ENCODE data around the gene ANAPC2.

Gene ANAPC2

GRCh38 chr9:137191245-137191644 lies 2.9 kb upstream of the ANAPC2 start:
- peaks cover 3 to 39% (median 36%) of the 10 kb centered on the region in 4 experiments for H3K4me1 ChIP-seq (ENCODE audit: control extremely low read depth in 1 of 4, control insufficient read depth in 4 of 4, insufficient read depth in 4 of 4, low read length in 3 of 4)
- no peak overlapping the region for H3K4me3 ChIP-seq (ENCODE audit: control insufficient read depth in 1 of 7, extremely low read depth in 1 of 7, insufficient read depth in 4 of 7, low read depth in 2 of 7, low read length in 6 of 7)
- ChIA-PET POLR2A (no interaction called here), CTCF (interaction anchor here (1.0 to 6.1 kb wide), 2 partner anchors 15 to 45 kb away, joined by 3 to 33 read pairs; no protein-coding TSS in a partner anchor)
- 77% methylated on average over 3 of the region's 3 CpGs for WGBS (ENCODE audit: insufficient coverage)
- H3K36me3 ChIP-seq (ENCODE audit: control insufficient read depth in 4 of 4, insufficient read depth in 4 of 4, low read length in 3 of 4) = peaks cover 5 to 44% (median 19%) of the 10 kb centered on the region in 4 experiments
- no peaks in the 10 kb centered on the region for H3K9me3 ChIP-seq (ENCODE audit: control extremely low read depth in 1 of 5, control insufficient read depth in 4 of 5, insufficient read depth in 2 of 5, low read depth in 1 of 5, low read length in 4 of 5)
- no peak overlapping the region for H3K27ac ChIP-seq (ENCODE audit: insufficient read depth in 1 of 2, low read depth in 1 of 2, low read length in 2 of 2, poor library complexity in 1 of 2, severe bottlenecking in 2 of 2)
- no peaks in the 10 kb centered on the region for H3K27me3 ChIP-seq (replicated peaks in 2 of 5; ENCODE audit: control insufficient read depth in 4 of 5, insufficient read depth in 5 of 5, low read length in 4 of 5)
- DNase-seq = no peak

- 95% methylated on average over 9 of the region's 9 CpGs for WGBS (ENCODE audit: insufficient coverage)
- Histone ChIP-seq H3K27ac (ENCODE audit: insufficient read depth in 1 of 2, low read depth in 1 of 2, low read length in 2 of 2, poor library complexity in 1 of 2, severe bottlenecking in 2 of 2) (peak overlapping the region in 1 of 2 experiments; percentile 90), H3K9me3 (ENCODE audit: control extremely low read depth in 1 of 5, control insufficient read depth in 4 of 5, insufficient read depth in 2 of 5, low read depth in 1 of 5, low read length in 4 of 5) (no peaks in the 10 kb centered on the region), H3K4me1 (ENCODE audit: control extremely low read depth in 1 of 4, control insufficient read depth in 4 of 4, insufficient read depth in 4 of 4, low read length in 3 of 4) (peaks cover 3 to 39% (median 36%) of the 10 kb centered on the region in 4 experiments), H3K27me3 (replicated peaks in 2 of 5; ENCODE audit: control insufficient read depth in 4 of 5, insufficient read depth in 5 of 5, low read length in 4 of 5) (no peaks in the 10 kb centered on the region), H3K4me3 (ENCODE audit: control insufficient read depth in 1 of 7, extremely low read depth in 1 of 7, insufficient read depth in 4 of 7, low read depth in 2 of 7, low read length in 6 of 7) (peak overlapping the region in 2 of 7 experiments; percentile 98 to 99), H3K36me3 (ENCODE audit: control insufficient read depth in 4 of 4, insufficient read depth in 4 of 4, low read length in 3 of 4) (peaks cover 5 to 53% (median 26%) of the 10 kb centered on the region in 4 experiments)
- CTCF ChIA-PET = interaction anchor here (0.8 to 6.1 kb wide), 10 partner anchors 8 to 59 kb away, joined by 3 to 33 read pairs (median 6); partner anchors contain the start of genes LRRC26, RNF208, RNF224 and TMEM210
- POLR2A ChIA-PET = no interaction called here
- DNase-seq = no peak
These were observed 2.0 kb upstream of the ANAPC2 start for GRCh38 chr9:137190315-137190856.

GRCh38 chr9:137189297-137190295 lies 1.2 kb upstream of the ANAPC2 start:
- WGBS (ENCODE audit: insufficient coverage) = 57% methylated on average over 14 of the region's 23 CpGs
- Histone ChIP-seq H3K27ac (ENCODE audit: insufficient read depth in 1 of 2, low read depth in 1 of 2, low read length in 2 of 2, poor library complexity in 1 of 2, severe bottlenecking in 2 of 2) (peak overlapping the region; percentile 68 to 90), H3K4me1 (ENCODE audit: control extremely low read depth in 1 of 4, control insufficient read depth in 4 of 4, insufficient read depth in 4 of 4, low read length in 3 of 4) (peaks cover 3 to 39% (median 36%) of the 10 kb centered on the region in 4 experiments), H3K36me3 (ENCODE audit: control insufficient read depth in 4 of 4, insufficient read depth in 4 of 4, low read length in 3 of 4) (peaks cover 5 to 61% (median 29%) of the 10 kb centered on the region in 4 experiments), H3K9me3 (ENCODE audit: control extremely low read depth in 1 of 5, control insufficient read depth in 4 of 5, insufficient read depth in 2 of 5, low read depth in 1 of 5, low read length in 4 of 5) (no peaks in the 10 kb centered on the region), H3K4me3 (ENCODE audit: control insufficient read depth in 1 of 7, extremely low read depth in 1 of 7, insufficient read depth in 4 of 7, low read depth in 2 of 7, low read length in 6 of 7) (peak overlapping the region; percentile 90 to 99 (median 96)), H3K27me3 (replicated peaks in 2 of 5; ENCODE audit: control insufficient read depth in 4 of 5, insufficient read depth in 5 of 5, low read length in 4 of 5) (no peaks in the 10 kb centered on the region)
- DNase-seq = no peak
- ChIA-PET POLR2A (interaction anchor here (0.7 to 2.0 kb wide), 4 partner anchors 11 to 35 kb away, joined by 3 to 6 read pairs (median 4); partner anchors contain the start of genes CYSRT1 and TPRN), CTCF (interaction anchor here (0.6 to 6.1 kb wide), 18 partner anchors 9 to 60 kb away, joined by 3 to 33 read pairs (median 4); partner anchors contain the start of genes CYSRT1, LRRC26, RNF208 and RNF224)

DNA sequence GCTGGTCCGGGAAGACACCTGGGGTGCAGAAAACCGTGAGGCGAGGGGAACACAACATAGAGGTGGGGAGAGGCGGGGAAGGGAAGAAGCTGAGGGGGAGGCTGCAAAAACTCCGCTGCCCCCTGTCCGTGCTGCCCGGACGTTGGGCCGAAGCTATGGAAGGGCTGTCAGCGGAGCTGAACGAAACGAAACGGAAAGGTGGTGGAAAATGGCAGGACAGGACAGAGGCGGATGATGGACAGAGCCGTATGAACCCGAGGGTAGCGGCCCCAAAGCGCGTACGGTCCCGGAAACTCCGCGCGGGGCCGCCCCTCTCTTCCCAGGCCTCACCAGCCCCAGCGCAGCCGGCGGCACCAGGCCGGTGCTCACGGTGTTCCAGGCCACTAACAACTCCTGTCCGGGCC lies 272 bp downstream of the ANAPC2 start:
- Histone ChIP-seq H3K36me3 (ENCODE audit: control insufficient read depth in 4 of 4, insufficient read depth in 4 of 4, low read length in 3 of 4) (peaks cover 5 to 74% (median 41%) of the 10 kb centered on the region in 4 experiments), H3K4me1 (ENCODE audit: control extremely low read depth in 1 of 4, control insufficient read depth in 4 of 4, insufficient read depth in 4 of 4, low read length in 3 of 4) (peaks cover 3 to 39% (median 36%) of the 10 kb centered on the region in 4 experiments), H3K4me3 (ENCODE audit: control insufficient read depth in 1 of 7, extremely low read depth in 1 of 7, insufficient read depth in 4 of 7, low read depth in 2 of 7, low read length in 6 of 7) (peak overlapping the region; percentile 90 to 99 (median 96)), H3K27ac (ENCODE audit: insufficient read depth in 1 of 2, low read depth in 1 of 2, low read length in 2 of 2, poor library complexity in 1 of 2, severe bottlenecking in 2 of 2) (peak overlapping the region; percentile 70 to 90), H3K27me3 (replicated peaks in 2 of 5; ENCODE audit: control insufficient read depth in 4 of 5, insufficient read depth in 5 of 5, low read length in 4 of 5) (no peaks in the 10 kb centered on the region), H3K9me3 (ENCODE audit: control extremely low read depth in 1 of 5, control insufficient read depth in 4 of 5, insufficient read depth in 2 of 5, low read depth in 1 of 5, low read length in 4 of 5) (no peaks in the 10 kb centered on the region)
- ChIA-PET CTCF (interaction anchor here (1.0 to 6.1 kb wide), 10 partner anchors 8 to 100 kb away, joined by 3 to 33 read pairs (median 4); partner anchors contain the start of genes RNF224 and TPRN), POLR2A (interaction anchor here (1.3 to 2.0 kb wide), 2 partner anchors 18 to 36 kb away, joined by 4 read pairs; partner anchors contain the start of gene CYSRT1)
- DNase-seq = no peak
- 1% methylated on average over 21 of the region's 31 CpGs for WGBS (ENCODE audit: insufficient coverage)

GRCh38 chr9:137187386-137187785 lies 974 bp downstream of the ANAPC2 start:
- Histone ChIP-seq H3K27ac (ENCODE audit: insufficient read depth in 1 of 2, low read depth in 1 of 2, low read length in 2 of 2, poor library complexity in 1 of 2, severe bottlenecking in 2 of 2) (peak overlapping the region; percentile 70 to 90), H3K4me1 (ENCODE audit: control extremely low read depth in 1 of 4, control insufficient read depth in 4 of 4, insufficient read depth in 4 of 4, low read length in 3 of 4) (peaks cover 3 to 39% (median 36%) of the 10 kb centered on the region in 4 experiments), H3K36me3 (ENCODE audit: control insufficient read depth in 4 of 4, insufficient read depth in 4 of 4, low read length in 3 of 4) (peaks cover 5 to 75% (median 48%) of the 10 kb centered on the region in 4 experiments), H3K4me3 (ENCODE audit: control insufficient read depth in 1 of 7, extremely low read depth in 1 of 7, insufficient read depth in 4 of 7, low read depth in 2 of 7, low read length in 6 of 7) (peak overlapping the region; percentile 90 to 99 (median 96)), H3K27me3 (replicated peaks in 2 of 5; ENCODE audit: control insufficient read depth in 4 of 5, insufficient read depth in 5 of 5, low read length in 4 of 5) (no peaks in the 10 kb centered on the region), H3K9me3 (ENCODE audit: control extremely low read depth in 1 of 5, control insufficient read depth in 4 of 5, insufficient read depth in 2 of 5, low read depth in 1 of 5, low read length in 4 of 5) (no peaks in the 10 kb centered on the region)
- WGBS (ENCODE audit: insufficient coverage) = 95% methylated on average over 13 of the region's 15 CpGs
- ChIA-PET POLR2A (interaction anchor here (2.0 kb wide), 1 partner anchor 19 kb away, joined by 4 read pairs; no protein-coding TSS in a partner anchor), CTCF (interaction anchor here (1.5 to 6.1 kb wide), 6 partner anchors 7 to 50 kb away, joined by 3 to 33 read pairs (median 7); partner anchors contain the start of genes RNF224 and TPRN)
- no peak for DNase-seq

GRCh38 chr9:137186385-137186784 lies 2.0 kb downstream of the ANAPC2 start:
- POLR2A ChIA-PET = interaction anchor here (0.6 kb wide), 1 partner anchor 437 kb away, joined by 8 read pairs; no protein-coding TSS in a partner anchor
- Histone ChIP-seq H3K36me3 (ENCODE audit: control insufficient read depth in 4 of 4, insufficient read depth in 4 of 4, low read length in 3 of 4) (peaks cover 5 to 71% (median 48%) of the 10 kb centered on the region in 4 experiments), H3K27ac (ENCODE audit: insufficient read depth in 1 of 2, low read depth in 1 of 2, low read length in 2 of 2, poor library complexity in 1 of 2, severe bottlenecking in 2 of 2) (no peak overlapping the region), H3K4me3 (ENCODE audit: control insufficient read depth in 1 of 7, extremely low read depth in 1 of 7, insufficient read depth in 4 of 7, low read depth in 2 of 7, low read length in 6 of 7) (no peak overlapping the region), H3K27me3 (replicated peaks in 2 of 5; ENCODE audit: control insufficient read depth in 4 of 5, insufficient read depth in 5 of 5, low read length in 4 of 5) (no peaks in the 10 kb centered on the region), H3K4me1 (ENCODE audit: control extremely low read depth in 1 of 4, control insufficient read depth in 4 of 4, insufficient read depth in 4 of 4, low read length in 3 of 4) (peaks cover 3 to 39% (median 36%) of the 10 kb centered on the region in 4 experiments), H3K9me3 (ENCODE audit: control extremely low read depth in 1 of 5, control insufficient read depth in 4 of 5, insufficient read depth in 2 of 5, low read depth in 1 of 5, low read length in 4 of 5) (no peaks in the 10 kb centered on the region)
- DNase-seq = no peak
- CTCF ChIA-PET = interaction anchor here (1.8 to 6.1 kb wide), 2 partner anchors 10 to 15 kb away, joined by 5 to 33 read pairs; partner anchors contain the start of gene TPRN
- 96% methylated on average over 4 of the region's 6 CpGs for WGBS (ENCODE audit: insufficient coverage)

All from common myeloid progenitor, CD34-positive (primary cell).